HG03558 (cell line): ENCODE results near the gene TRIM47.
A peak's percentile ranks its signal among the peaks of the same experiment; 100 is the strongest.

Experiments
- ATAC-seq: cut with Tn5 transposase; IDR thresholded peaks from one replicate; pipeline ENCODE4 v1.9.1; 2021; ENCODE audit warnings: moderate number of reproducible peaks; ENCODE audit not compliant: unreplicated experiment; ENCODE audit errors: extremely low read depth

Gene TRIM47

DNA sequence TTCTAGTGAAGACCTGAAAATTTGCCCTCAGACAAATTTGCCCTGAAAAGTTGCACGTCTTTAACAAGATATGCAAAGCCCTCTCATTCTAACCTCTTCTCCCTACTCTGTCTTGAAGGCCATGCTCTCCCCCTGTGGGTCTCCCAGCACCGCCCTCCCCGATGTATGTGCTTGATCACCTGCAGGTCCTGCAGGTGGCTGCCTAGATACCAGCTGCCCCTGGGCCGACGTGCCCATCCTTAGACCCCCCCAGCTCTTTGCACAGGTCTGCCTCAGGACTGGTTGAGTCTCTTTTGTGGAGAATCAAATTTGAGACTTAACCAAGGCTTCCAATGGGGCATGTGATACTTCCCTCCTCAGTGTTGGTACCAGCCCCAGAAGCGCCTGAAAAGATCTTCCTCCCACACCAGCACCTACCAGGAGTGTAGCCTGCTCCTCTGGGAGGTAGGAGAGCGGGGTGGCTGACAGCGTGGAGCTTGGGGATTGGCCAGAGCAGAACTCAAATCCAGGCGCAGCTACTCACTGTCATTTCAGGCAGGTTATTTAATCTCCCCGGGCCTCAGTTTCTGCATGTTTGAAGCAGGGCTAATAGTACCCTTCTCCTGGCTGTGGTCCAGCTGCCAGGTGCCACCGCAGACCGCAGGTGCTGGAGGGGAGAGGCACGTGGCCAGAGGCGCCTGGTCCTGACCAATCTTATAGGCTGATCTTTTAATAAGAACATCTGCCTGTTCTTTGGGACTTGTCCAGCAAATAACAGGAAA lies 30.9 kb upstream of the TRIM47 start:
- ATAC-seq: no peak

DNA sequence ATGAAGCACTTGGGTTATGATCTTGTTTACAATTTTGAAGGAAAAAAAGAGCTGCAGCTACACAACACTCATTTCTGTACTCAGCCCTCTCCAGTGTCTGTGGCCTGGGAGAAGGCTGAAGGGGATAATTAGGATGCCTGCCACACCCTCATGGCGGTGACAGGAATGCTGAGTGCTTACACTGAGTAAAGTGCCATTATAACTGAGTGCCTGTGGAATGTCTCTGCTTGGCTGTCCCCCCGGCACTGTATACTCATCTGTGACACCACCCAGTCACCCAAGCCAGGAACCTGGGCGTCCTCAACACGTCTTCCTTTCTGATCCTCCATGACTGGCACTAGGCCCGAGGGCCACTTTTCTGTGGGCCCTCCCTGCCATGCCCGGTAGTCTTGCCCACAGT lies 29.8 kb upstream of the TRIM47 start:
- no peak for ATAC-seq

DNA sequence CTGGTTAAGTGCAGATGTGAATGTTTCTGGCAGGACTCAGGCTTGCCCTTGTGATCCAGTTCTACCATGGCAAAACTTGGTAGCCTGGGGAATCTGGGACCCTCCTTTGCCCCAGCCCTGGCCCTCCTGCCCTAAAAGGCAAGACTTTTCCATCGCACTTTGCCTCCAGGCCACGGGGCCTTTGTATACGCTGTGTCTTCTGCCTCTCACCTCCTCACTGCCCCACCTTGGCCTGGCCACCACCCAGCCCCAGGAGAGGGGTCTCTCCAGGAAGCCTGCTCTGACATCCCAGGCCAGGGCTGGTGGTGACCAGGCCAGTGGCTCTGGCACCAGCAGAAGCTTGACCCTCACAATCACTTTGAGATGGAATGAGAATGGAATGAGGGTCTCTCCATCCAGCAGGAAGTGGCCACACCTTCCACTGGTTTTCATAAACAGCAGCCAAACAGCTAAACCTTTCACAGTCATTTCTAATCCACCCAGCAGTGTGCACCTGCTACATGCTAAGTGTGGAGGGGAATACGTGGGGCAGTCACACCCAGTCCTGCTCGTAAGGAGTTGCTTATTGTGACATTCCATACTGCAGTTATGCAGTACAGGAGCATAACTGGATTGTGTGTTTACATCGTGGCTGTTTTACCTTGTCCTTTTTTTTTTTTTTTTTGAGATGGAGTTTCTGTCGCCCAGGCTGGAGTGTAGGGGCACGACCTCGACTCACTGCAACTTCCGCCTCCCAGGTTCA lies 27.9 kb upstream of the TRIM47 start:
- no peak for ATAC-seq

DNA sequence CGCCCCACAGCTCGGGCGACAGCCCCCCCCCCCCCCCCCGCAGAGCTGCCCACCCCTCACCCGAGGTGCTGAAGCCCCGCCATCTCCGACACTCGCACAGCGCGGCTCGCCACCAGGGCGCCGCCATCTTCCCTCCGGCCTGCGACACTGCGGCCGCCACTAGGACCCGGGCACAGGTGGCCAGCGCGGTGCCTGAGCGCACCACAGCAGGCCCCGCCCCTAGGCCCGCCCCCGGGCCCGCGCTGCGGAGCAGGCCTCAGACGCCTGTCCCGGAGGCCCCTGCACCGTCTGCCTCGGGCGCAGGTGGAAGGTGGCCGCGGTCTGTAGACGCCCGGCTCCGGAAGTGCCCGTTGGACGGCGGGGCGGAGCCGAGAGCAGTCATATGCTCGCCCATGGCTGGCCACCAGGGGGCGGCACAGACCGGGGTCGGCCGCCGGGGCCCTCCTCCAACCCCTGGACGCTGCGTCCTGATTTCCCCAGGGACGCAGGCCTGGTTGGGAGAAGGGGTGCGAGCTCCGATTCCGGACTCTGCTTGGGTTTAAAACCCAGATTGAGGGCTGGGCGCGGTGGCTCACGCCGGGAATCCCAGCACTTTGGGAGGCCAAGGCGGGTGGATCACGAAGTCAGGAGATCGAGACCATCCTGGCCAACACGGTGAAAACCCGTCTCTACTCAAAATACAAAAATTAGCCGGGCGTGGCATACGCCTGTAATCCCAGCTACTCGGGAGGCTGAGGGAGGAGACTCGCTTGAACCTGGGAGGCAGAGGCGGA lies 26.6 kb upstream of the TRIM47 start, which contains the start of gene MRPL38:
Gene MRPL38, minus strand, starts transcription at position 136 of the 773 bp plus-strand sequence. Its CDS starts 9 bp downstream, at position 127.
- peak; percentile 81 for ATAC-seq

DNA sequence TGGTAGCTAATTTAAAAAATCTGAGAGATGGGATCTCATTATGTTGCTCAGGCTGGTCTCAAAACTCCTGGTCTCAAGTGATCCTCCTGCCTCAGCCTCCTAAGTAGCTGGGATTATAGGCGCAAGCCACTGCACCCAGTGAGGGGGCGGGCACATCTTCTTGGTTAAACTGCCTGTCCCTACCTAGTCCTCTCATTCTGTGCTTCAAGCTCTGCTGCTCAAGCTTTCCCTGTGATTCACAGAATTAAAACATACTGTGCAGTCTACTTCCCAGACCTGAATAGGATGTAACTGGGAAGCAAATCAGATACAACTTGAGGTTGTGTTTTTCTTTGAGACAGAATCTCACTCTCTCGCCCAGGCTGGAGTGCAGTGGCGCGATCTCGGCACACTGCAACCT lies 24.0 kb upstream of the TRIM47 start:
- no peak for ATAC-seq

DNA sequence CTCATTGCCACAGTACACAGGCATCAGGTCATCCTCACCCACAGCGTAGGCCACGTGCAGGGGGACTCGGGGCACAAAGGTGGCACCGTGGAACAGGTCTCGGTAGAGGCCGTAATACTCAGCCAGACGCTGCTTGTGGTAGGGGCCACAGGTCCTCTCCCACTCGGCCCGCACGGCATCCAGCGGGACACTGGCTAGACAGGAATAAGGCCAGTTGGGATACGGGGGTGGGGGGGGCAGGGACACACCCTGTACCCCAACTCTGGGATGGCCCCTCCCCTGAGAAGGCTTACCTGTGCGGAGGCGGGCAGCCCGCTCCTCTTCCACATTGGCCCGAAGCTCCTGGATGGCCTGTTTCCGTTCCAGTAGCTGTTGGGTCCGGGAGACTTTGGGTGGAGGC lies 23.3 kb upstream of the TRIM47 start:
- ATAC-seq: no peak

DNA sequence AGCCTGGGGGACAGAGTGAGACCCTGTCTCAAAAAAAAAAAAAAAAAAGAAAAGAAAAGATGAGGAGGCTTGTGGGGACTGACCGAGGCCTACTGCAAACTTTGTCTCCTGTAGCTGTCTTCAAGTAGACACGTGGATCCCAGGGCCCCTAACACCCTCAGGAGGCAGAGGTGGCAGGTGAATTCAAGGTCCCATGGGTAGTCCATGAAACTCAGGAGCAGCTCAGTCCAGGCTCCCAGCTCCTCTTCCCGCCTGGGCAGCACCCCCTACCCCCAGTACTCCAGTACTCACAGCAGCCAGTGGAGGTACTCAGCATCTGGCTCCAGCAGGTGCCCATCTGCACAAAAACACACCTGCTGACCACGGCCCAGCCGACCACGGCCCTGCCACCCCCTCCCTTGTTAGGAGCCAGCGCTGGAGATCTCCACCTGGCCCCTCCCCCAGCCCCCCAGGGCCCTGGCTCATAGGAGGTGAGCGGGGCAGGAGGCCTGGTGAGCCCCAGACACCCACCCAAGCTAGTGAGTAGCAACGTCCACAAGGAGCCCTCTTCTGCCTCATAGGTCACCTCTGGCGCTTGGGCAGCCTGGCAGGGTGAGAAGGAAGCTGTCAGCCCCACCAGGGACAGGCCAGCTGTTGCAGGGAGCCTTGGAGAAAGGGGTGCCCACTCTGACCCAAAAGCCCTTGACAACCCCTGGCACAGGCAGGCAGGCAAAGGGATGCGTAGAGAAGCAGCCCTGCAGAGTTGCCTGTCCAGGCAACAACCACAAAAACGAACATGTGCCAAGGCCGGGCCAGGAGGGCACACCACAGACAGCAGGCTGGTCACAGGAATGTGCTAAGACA lies 22.5 kb upstream of the TRIM47 start:
- no peak for ATAC-seq

DNA sequence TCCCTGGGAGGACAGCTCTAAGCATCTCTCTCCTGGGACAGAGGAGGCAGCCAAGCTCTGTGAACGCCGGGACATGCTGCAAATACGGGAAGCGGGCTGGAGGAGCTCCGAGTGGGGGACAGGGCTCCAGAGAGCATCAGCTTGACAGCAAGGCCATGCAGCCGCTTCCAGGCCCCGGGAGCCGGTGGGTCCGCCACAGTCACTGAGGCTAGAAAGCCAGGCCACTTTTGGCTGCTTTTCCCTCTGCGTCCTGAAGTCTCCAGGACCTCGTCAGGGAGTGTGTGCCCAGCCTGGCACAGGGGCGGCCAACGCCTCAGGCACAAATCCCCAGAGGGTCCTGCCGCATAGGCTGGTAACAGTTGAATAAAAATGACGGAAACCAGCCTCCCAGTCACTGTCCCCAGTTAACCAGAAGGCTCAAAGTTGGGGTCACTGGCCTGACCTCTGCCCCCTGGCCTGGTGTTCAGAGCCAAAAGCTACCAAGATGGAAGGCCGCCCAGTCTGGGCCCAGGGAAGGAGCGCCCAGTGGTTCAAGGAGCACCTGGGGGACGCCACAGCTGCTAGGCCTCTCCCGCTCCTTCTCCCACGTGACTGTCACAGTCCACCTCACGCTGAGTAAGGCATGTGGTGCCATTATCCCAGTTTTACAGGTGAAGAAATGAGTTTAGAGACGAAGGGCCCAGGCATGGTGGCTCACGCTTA lies 21.5 kb upstream of the TRIM47 start:
- no peak for ATAC-seq

DNA sequence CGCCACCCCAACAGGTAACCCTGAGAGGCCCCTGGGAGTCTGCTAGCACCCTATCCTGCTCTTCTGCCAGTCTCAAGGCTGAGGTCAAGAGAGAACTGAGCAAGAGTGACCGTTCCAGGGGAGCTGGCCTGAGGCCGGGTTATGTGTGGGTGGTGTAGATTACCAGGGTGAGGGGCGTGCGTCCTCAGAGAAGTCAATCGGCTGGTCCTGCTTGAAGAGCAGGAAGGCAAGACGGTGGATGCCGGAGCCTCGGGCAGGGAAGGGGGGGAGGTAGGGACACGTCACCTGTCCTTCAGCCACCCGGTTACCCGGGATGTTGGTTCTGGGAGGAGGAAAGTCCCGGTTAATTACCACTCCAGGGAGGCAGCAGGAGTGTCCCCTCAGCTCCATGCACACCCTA lies 21.0 kb upstream of the TRIM47 start:
- ATAC-seq: no peak

DNA sequence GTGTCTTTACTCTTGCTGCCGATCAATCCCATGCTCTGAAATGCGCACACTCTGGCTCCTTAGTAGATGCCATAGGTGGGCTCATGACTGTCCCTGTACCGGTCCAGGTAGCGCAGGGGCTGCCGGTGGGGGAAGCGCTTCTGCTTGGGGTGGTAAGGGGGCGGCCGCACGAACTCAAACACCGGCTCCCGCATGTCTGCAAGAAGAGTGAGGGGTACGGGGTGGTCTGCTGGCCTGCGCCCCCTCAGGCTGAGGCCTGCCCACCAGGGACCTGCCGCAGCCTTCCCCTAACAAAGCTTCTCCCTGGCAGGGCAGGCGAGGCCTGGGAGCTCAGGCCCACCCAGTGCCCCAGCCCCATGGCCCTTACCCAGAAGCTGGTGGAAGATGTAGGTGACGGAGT lies 20.4 kb upstream of the TRIM47 start:
- no peak for ATAC-seq

DNA sequence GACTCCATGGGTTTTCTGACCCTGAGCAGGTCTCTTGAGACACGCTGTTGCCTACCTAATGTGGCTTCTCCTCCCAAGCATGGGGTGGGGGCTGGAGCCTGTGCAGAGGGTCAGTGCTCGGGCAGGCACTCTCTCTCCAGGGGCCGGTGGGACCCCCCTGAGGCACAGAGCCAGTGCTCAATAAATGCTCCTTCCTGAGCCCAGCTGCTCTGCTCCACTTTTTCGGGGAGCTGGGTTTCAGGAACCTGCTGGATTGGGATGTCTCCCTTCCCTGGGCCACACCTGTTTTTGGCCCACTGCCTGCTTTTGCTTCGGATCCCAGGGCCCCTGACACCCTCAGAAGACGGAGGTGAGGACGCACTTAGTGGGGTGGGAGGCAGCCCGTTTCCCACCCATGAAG lies 19.7 kb upstream of the TRIM47 start:
- no peak for ATAC-seq

DNA sequence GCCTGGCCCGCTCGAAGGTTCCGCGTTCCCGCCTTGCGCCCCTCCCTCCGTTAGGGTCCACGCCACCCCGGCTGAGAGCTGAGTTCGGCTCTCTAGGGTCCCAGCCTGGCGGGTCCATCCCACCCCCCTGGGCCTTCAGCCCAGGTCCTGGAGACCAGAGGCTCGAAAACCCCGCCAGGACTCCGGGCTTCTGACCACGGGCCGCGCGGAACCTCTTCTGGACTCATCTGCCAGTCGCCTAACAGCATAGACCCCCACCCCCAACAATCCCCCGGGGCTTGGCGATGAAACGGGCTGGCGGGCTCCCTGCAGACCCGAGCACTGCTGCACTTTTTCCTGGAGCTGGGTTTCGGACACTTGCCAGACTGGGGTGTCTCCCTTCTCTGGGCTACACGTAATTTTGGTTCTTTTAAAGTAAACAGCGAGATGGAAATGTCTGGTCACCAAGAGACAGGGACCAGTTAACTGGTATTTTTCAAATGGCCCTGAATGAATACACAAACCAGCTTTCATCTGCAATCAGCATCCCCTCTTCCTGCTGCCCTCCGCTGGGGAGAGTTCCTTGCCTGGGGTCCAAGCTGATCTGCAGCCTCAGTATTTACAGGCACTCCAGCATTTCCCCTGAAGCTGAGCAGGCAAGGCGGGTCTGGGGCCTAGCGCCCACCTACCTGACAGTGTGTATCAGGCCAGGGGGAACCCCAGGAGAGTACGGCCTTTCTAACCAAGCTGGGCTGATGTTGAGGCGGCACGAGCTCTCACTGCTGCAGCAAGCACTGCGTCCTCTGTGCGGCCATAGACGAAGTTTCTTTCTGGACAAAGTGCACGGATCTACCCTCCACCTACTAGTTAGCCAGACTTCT lies 19.0 kb upstream of the TRIM47 start:
- no peak for ATAC-seq

DNA sequence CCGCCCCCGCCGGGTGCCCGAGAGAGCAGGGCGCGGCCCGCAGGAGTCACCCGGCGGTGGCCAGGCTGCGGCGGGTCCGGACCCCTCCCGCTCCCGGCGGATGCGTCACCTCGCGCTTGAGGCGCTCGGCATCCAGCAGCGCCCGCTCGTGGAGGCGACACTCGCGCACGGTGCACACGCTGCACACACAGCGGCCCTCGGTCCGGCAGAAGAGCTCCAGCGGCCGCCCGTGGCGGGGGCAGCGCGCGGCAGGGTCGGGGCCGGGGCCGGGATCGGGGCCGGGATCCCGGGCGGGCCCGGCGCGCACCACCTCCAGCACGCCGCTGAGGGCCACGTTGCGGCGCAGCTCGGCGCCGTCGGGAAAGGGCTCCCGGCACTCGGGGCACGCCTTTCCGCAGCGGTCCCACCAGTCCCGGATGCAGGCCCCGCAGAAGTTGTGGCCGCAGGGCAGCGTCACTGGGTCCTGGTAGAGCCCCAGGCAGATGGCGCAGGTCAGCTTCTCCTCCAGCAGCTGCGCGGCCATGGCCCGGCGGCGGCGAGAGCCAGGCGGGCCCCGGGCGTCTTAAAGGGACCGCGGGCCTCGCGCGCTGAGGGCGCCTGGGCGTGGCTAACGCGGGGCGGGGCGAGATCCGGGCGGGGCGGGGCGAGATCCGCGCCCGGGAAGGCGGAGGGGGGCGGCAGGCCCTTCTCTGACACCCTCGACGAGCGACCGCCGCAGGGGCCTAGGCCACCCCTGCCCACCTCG lies 18.2 kb upstream of the TRIM47 start, which contains the start of gene TRIM65:
Gene TRIM65, minus strand, starts transcription at position 537 of the 745 bp plus-strand sequence. Its CDS starts 14 bp downstream, at position 523.
- ATAC-seq: no peak

DNA sequence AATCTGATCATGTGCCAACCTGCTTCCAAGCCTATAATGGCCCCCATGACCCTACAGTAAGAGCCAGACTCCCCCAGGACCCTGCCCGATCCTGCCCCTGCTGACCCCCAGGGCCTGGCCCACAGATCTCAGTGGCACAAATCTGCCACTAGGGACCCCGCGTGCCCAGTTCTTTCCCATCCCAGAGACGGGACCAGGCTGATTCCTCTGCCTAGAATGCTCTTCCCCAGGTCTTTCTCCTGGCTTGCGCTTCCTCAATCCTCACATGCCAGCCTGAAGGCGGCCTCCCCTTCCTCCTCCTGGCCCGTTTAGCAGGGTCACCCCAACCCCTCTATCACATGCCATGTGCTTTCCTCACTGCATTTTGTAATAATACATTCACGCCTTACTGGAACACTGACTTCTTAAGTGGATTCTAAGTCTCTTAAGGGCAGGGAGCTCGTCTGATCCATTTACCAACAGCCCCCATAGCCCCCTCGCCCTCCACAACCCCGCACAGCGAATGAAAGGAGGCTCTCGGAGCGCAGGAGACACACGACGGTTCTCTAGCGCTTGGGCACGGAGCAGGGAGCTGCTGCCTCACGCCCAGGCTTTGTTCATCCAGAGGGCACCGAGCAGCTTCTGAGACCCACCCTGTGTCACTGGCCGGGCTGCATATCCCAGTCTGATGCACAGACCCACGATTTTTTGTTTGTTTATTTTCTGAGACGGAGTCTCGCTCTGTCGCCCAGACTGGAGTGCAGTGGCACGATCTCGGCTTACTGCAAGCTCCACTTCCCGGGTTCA lies 17.2 kb upstream of the TRIM47 start:
- ATAC-seq: no peak

DNA sequence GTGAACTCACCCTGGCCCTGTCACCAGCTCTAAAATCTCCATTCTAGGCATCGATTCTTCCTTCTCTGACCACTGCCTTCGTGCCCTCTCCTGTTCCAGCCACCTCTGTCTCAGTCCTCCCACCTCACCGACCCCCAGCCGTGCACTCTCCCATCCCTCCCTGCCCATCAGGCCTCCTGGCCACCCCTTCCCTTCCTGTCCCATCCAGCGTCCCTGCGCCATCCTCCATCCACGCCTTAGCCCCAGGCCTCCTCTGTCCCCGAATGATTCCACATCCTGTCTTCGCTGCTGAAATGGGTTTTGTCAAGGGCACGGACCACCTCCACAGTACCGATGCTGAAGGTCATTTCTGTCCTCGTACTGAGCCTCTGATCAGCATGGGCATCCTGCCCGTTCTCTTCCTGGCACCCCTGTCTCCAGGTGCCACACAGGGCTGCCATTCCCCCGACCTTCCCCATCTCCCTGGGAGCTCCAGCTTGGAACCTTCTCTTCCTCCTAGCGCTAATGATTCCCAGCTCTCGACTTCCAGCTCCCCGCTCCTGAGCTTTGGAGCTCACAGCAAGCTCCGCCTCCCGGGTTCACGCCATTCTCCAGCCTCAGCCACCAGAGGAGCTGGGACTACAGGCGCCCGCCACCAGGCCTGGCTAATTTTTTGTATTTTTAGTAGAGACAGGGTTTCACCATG lies 15.8 kb upstream of the TRIM47 start:
- no peak for ATAC-seq

DNA sequence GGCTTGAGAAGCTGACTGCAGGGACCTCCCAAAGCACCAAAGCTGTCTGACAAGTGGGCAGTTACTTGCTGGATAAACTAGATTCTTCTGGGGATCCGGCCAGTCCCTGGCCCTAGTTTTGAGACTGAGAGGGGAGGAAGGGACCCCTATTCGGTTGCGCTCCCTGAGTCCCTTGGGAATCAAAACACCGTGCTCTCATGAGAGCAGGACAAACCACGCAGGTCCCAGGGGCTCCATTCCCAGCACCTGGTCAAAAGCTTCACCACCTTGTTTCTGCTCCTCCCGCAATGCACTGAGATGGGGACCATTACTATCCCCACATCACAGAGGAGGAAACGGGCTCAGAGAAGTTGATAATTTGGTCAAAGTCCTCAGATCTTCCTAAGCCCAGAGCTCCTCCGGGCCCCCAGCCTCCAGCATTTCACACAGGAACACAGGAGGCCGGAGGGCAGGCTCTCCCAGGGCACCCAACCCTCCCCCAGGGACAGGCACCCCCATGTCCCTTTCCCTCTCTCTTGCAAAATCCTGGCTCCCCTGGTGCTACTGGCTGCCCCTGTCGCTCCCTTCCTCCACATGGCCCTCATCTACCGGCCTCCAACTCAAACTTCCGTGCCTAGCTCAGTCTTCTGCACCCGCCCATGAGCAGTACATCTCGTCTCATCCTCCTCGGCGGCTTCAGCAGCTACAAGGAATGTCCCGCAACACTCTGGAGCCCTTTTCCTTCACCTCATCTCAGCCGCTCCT lies 15.1 kb upstream of the TRIM47 start:
- no peak for ATAC-seq
